Measurements from ENCODE around the gene KCNAB1. TPM values are rescaled to one million over a fixed set of nuclear protein-coding genes. Genes with fewer than 3 reads are reported as not detected.

KCNAB1 gene
- total and polyA plus RNA-seq, 2 donors (not counting 3 experiments of a cell fraction or from before 2014, with no cell fraction given) = 0.21 TPM; not detected in 1

DNA sequence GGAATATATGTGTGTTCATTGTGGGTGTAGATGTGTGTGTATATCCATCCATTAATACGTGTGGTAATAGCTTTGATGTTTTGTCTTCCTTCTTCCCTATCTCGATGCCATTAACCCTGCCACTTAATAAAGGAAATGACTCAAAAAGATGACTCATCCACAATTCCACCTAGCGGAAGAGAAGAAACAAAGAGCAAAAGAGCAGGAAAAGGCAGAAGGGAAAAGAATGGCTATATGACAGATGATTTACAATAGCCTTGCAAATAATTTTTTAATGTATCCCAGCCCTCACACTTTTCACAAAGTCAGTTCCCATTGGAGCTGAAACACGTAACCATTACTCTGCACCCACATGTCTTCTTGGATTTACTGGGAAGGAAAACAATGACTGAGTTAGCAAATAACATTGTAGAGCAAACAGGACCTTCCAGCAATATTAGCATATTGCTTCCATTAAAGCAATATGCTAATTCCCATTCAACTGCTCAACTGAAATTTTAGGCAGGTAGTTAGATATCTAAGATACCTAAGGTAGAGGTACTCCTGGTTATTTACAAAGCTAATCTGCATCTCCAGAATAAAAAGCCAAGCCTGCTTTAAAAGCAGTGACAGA lies 197.2 kb downstream of the KCNAB1 start:
- no peak overlapping the region for H3K4me3 ChIP-seq (replicated peaks in 1 of 3; ENCODE audit: insufficient read depth in 1 of 3, low read depth in 1 of 3, low read length in 3 of 3)
- H3K9me1 ChIP-seq (replicated peaks; ENCODE audit: control insufficient read depth, extremely low read depth, insufficient read depth, low read length) = no peaks in the 10 kb centered on the region
- intact Hi-C loops (cut with micrococcal nuclease) (loop anchor here (1.0 to 5.0 kb wide), 4 partner anchors 10 to 190 kb away; no protein-coding TSS in a partner anchor), dilution Hi-C loops (cut with MboI; ENCODE audit: extremely low pct_ligation_motif_present, low sequenced_read_pairs) (no loop called here)
- peak overlapping the region; percentile 41 for H2AFZ ChIP-seq (ENCODE audit: low read depth, low read length)
- POLR2A ChIA-PET = no interaction called here
- H3K27ac ChIP-seq (ENCODE audit: insufficient read depth, low read depth, low read length) = peak overlapping the region; percentile 72
- BruUV-seq (replicated peaks) = no TSS peak
- H3K36me3 ChIP-seq (ENCODE audit: control insufficient read depth in 2 of 2, extremely low read depth in 1 of 2, insufficient read depth in 2 of 2, low read length in 2 of 2) = no peaks in the 10 kb centered on the region
- peak; percentile 95 for FAIRE-seq
- no peaks in the 10 kb centered on the region for H3K27me3 ChIP-seq (ENCODE audit: control insufficient read depth in 2 of 2, insufficient read depth in 2 of 2, low read length in 2 of 2)
- peak overlapping the region; percentile 19 for H3K9ac ChIP-seq (replicated peaks; ENCODE audit: extremely low read depth, insufficient read depth, low read length)
- no peaks in the 10 kb centered on the region for H3K79me2 ChIP-seq (ENCODE audit: control insufficient read depth, insufficient read depth, low read length)
- peak overlapping the region; percentile 67 for H3K4me2 ChIP-seq (ENCODE audit: insufficient read depth, low read length)
- H3K9me3 ChIP-seq (replicated peaks; ENCODE audit: control insufficient read depth, insufficient read depth, low read length) = no peaks in the 10 kb centered on the region
- peak; percentile 100 for TF ChIP-seq JUN (IDR thresholded peaks at IDR 0.05; ENCODE audit: borderline replicate concordance, insufficient read depth, insufficient read length, low read depth)
- peak; percentile 85 for TF ChIP-seq POLR2AphosphoS5 (IDR thresholded peaks at IDR 0.05; ENCODE audit: insufficient read depth, low read depth, low read length)
- TF ChIP-seq FOS (IDR thresholded peaks at IDR 0.05; ENCODE audit: borderline replicate concordance, insufficient read depth, low read length) = peak; percentile 97
- TF ChIP-seq GATA2 (IDR thresholded peaks at IDR 0.05; ENCODE audit: insufficient read depth, insufficient read length, low read depth, low read length) = peak; percentile 87
- TF ChIP-seq MYC (IDR thresholded peaks at IDR 0.05; ENCODE audit: low read depth, low read length) = no peak
- peak; percentile 96 for DNase-seq (ENCODE audit: low read depth, low spot score)
- H4K20me1 ChIP-seq (replicated peaks; ENCODE audit: control insufficient read depth, extremely low read depth, insufficient read depth, low read length) = no peaks in the 10 kb centered on the region
- CTCF ChIA-PET = interaction anchor here (0.7 to 4.0 kb wide), 14 partner anchors 9 to 192 kb away, joined by 3 to 18 read pairs (median 4); no protein-coding TSS in a partner anchor
- peaks cover 24% of the 10 kb centered on the region for H3K4me1 ChIP-seq (ENCODE audit: control insufficient read depth, extremely low read depth, insufficient read depth, low read length)

DNA sequence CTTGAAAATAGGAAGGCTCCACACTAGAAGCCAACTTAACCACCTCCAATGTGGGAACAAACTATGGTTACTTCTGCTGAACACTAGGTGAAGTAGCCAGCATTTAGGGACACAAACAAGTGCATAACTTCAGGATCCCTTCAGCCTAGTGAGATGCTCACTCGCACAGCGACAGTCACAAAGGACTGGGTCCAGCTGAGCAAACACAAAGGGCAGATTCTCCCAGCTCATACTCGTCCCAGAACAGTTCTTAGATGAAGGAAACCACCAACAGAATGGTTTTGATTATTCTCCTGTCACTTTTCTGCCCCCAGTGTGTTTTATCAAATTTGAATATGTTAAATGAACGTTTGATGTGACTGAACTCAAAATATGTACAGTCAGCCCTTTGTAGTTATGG lies 201.6 kb downstream of the KCNAB1 start:
- Histone ChIP-seq H3K9ac (replicated peaks; ENCODE audit: extremely low read depth, insufficient read depth, low read length) (no peak overlapping the region), H3K4me2 (ENCODE audit: insufficient read depth, low read length) (no peak overlapping the region), H3K9me3 (replicated peaks; ENCODE audit: control insufficient read depth, insufficient read depth, low read length) (no peaks in the 10 kb centered on the region), H3K27ac (ENCODE audit: insufficient read depth, low read depth, low read length) (no peak overlapping the region), H3K9me1 (replicated peaks; ENCODE audit: control insufficient read depth, extremely low read depth, insufficient read depth, low read length) (no peaks in the 10 kb centered on the region), H3K4me1 (ENCODE audit: control insufficient read depth, extremely low read depth, insufficient read depth, low read length) (peaks cover 17% of the 10 kb centered on the region), H3K27me3 (ENCODE audit: control insufficient read depth in 2 of 2, insufficient read depth in 2 of 2, low read length in 2 of 2) (no peaks in the 10 kb centered on the region), H3K36me3 (ENCODE audit: control insufficient read depth in 2 of 2, extremely low read depth in 1 of 2, insufficient read depth in 2 of 2, low read length in 2 of 2) (no peaks in the 10 kb centered on the region), H3K79me2 (ENCODE audit: control insufficient read depth, insufficient read depth, low read length) (no peaks in the 10 kb centered on the region), H2AFZ (ENCODE audit: low read depth, low read length) (no peak overlapping the region), H4K20me1 (replicated peaks; ENCODE audit: control insufficient read depth, extremely low read depth, insufficient read depth, low read length) (no peaks in the 10 kb centered on the region), H3K4me3 (replicated peaks in 1 of 3; ENCODE audit: insufficient read depth in 1 of 3, low read depth in 1 of 3, low read length in 3 of 3) (no peak overlapping the region)
- intact Hi-C loops (cut with micrococcal nuclease) (no loop called here), dilution Hi-C loops (cut with MboI; ENCODE audit: extremely low pct_ligation_motif_present, low sequenced_read_pairs) (no loop called here)
- CTCF ChIA-PET = interaction anchor here (1.0 kb wide), 1 partner anchor 61 kb away, joined by 3 read pairs; no protein-coding TSS in a partner anchor
- no TSS peak for BruUV-seq (replicated peaks)
- POLR2A ChIA-PET = no interaction called here
- no peak for FAIRE-seq
- DNase-seq (ENCODE audit: low read depth, low spot score) = no peak
- no peak for TF ChIP-seq POLR2AphosphoS5 (IDR thresholded peaks at IDR 0.05; ENCODE audit: insufficient read depth, low read depth, low read length)
- no peak for TF ChIP-seq POLR2A (IDR thresholded peaks at IDR 0.05; ENCODE audit: low read depth, low read length)
- no peak for TF ChIP-seq MYC (IDR thresholded peaks at IDR 0.05; ENCODE audit: low read depth, low read length)
- no peak for TF ChIP-seq EZH2 (IDR thresholded peaks at IDR 0.05; ENCODE audit: borderline replicate concordance, low read depth, low read length, severe bottlenecking)
- TF ChIP-seq MAX (IDR thresholded peaks at IDR 0.05; ENCODE audit: insufficient read depth, insufficient read length) = no peak
- no peak for TF ChIP-seq CTCF (IDR thresholded peaks at IDR 0.05; ENCODE audit: extremely low read depth in 1 of 2, insufficient read depth in 1 of 2, low read depth in 1 of 2, low read length in 2 of 2)
- no peak for TF ChIP-seq JUN (IDR thresholded peaks at IDR 0.05; ENCODE audit: borderline replicate concordance, insufficient read depth, insufficient read length, low read depth)
- TF ChIP-seq FOS (IDR thresholded peaks at IDR 0.05; ENCODE audit: borderline replicate concordance, insufficient read depth, low read length) = no peak
- TF ChIP-seq GATA2 (IDR thresholded peaks at IDR 0.05; ENCODE audit: insufficient read depth, insufficient read length, low read depth, low read length) = no peak

Measured in endothelial cell of umbilical vein (primary cell).